Epithelial cell of esophagus (primary cell): ENCODE data around the gene ZNF358.
A peak's percentile ranks its signal among the peaks of the same experiment; 100 is the strongest.

Experiments used
- DNase-seq: peaks from one replicate; pipeline ENCODE4 v3.0.0; 2010; ENCODE audit warnings: low read depth
- H3K4me3 ChIP-seq: 2 replicates; pipeline ENCODE4 v1.5.1; 2011; ENCODE audit warnings: mild to moderate bottlenecking, low read length, control low read depth
- CTCF ChIP-seq: IDR thresholded peaks from 2 replicates; pipeline ENCODE4 v1.5.1; 2011; ENCODE audit warnings: low read depth, mild to moderate bottlenecking, low read length, control low read depth, inconsistent platforms; ENCODE audit not compliant: insufficient read depth; ENCODE audit errors: missing control alignments

The ZNF358 gene

GRCh38 chr19:7550169-7550770 is 34.4 kb downstream of the ZNF358 start:
- no peak for TF ChIP-seq CTCF
- H3K4me3 ChIP-seq: no peak overlapping the region
- no peak for DNase-seq

GRCh38 chr19:7550987-7551761 is 35.3 kb downstream of the ZNF358 start:
- peak; percentile 60 for DNase-seq
- no peak for TF ChIP-seq CTCF
- peak overlapping the region; percentile 24 for H3K4me3 ChIP-seq

- no peak for DNase-seq
- no peak for TF ChIP-seq CTCF
- H3K4me3 ChIP-seq: no peak overlapping the region
Measured at GRCh38 chr19:7552781-7553180, 36.9 kb downstream of the ZNF358 start.

- TF ChIP-seq CTCF: no peak
Measured at GRCh38 chr19:7554565-7554964, 38.7 kb downstream of the ZNF358 start.

GRCh38 chr19:7554990-7555864 is 39.3 kb downstream of the ZNF358 start:
- no peak for DNase-seq
- no peak for TF ChIP-seq CTCF
- H3K4me3 ChIP-seq: no peak overlapping the region

More at GRCh38 chr19:7554565-7554964, 38.7 kb downstream of the ZNF358 start:
- DNase-seq: no peak
- H3K4me3 ChIP-seq: no peak overlapping the region

GRCh38 chr19:7556696-7557315 is 40.9 kb downstream of the ZNF358 start:
- H3K4me3 ChIP-seq: no peak overlapping the region
- no peak for TF ChIP-seq CTCF
- DNase-seq: no peak
